ENCODE results near the gene BCKDHB. TPM values are rescaled to one million over a fixed set of nuclear protein-coding genes. Genes with fewer than 3 reads are reported as not detected.
A peak's percentile ranks its signal among the peaks of the same experiment; 100 is the strongest.
"Not testable (repeated sequence)": the region's sequence is repeated elsewhere in the genome, so short reads cannot be mapped to it uniquely, and the experiment has no call there.

The BCKDHB gene
- 9.6 TPM for polyA plus RNA-seq (2013, experiment 1 of 2; ENCODE audit: insufficient read length)
- polyA plus RNA-seq (2013, experiment 2 of 2; ENCODE audit: insufficient read length): 11.1 TPM

DNA sequence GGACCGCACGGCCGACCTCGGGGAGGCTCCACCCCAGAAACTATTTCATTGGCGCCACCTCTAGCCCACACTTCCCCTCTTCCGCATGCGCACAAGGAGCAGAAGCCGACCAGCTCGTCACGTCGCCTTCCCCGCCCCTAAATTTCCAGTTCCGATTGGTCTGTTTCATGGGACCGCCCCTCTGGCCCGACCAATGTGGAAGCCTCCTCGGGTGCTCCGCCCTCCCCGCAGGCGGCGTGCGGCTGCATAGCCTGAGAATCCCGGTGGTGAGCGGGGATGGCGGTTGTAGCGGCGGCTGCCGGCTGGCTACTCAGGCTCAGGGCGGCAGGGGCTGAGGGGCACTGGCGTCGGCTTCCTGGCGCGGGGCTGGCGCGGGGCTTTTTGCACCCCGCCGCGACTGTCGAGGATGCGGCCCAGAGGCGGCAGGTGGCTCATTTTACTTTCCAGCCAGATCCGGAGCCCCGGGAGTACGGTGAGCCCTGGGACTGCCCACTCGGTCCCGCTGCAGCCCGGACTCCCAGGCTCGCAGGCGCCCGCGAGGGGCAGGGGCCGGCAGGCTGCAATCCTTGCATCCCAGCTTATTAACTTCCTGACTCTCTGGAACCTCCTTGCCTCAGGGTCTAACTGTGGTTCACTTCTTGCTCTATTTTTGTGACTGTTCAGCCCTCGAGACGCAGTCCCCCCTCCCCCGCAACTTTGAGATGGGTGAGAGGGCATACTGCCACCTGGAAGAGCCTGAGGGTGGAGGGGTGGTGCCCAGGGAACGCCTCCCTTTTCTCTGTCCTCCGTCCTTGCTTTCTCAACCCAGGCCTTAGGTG lies at the start of gene BCKDHB:
TSS of gene BCKDHB (plus strand) at position 254 of the 818 bp plus-strand sequence. CDS start at position 277, 23 bp downstream.
- DNase-seq: peak; percentile 99

DNA sequence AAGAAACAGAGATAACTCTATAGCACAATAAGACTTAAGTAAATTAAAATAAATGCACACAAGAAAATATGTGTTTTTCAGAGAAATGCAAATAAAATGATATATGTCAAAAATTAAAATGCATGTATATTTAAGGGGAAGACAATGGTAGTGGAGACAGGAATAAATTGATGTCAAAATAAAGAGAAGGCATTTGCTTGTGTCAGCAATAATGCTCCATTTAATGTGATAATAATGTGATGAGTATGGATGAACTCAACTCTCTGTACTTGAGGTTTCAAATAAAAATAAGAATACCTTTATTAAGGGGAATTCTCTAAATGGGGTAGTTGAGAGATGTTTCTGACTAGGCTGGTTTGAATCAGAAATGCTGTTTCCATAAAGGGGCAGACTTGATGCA lies 45.7 kb upstream of the BCKDHB start:
- no peak for DNase-seq

DNA sequence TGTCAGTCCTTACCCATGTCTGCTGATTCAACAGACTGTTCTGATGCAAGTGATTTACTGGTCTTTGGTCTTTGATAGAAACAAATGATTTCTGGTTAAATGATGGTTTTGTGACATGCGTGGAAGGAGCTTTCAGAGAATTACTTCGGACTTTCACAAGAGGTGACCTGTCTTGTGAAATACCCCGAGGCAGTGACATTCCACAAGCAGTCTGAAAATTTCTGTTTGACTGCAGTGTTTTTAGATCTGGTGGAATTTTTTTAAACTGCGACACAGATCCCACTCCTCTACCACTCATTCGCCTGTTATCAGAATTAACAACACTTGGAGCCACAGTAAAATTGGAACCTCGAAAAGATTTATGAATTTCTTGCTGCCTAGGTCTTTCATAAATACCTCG lies 38.3 kb upstream of the BCKDHB start:
- not testable (repeated sequence) for DNase-seq

DNA sequence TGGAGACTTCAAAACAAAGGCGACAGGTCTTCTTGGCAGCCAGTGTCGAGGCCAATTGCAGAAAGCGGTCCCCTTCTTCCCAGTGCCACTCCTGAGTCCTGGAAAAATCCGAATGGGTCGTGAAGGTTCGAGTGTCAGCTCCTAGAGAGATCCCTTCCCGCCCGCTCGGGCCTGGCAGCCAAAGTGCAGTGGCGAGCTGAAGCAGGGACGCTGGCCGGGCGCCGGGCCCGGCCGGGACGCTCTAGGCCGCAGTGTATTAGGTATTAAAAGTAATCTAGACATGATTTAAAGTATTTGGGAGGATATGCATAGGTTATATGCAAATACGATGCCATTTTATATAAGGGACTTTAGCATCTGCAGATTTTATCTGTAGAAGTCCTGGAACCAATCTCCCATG lies 36.0 kb upstream of the BCKDHB start:
- DNase-seq: not testable (repeated sequence)

DNA sequence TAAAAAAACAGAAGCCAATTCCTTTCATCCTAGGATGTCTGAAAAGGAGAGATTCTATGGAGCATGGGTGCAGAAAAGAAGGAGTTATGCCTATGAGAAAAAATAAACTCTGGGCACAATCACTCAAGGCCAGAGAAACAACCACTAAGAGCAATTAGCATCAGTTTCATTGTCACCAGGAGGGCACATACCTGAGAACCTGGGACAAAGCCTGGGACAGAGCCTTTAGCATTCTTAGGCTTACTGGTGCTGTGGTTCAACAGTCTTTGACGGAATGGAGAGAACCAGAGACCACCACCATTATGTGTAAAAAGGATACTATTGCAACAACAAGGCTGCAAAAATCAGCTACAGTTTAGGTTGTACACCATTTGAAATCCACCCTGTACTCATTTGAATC lies 29.4 kb upstream of the BCKDHB start:
- no peak for DNase-seq

DNA sequence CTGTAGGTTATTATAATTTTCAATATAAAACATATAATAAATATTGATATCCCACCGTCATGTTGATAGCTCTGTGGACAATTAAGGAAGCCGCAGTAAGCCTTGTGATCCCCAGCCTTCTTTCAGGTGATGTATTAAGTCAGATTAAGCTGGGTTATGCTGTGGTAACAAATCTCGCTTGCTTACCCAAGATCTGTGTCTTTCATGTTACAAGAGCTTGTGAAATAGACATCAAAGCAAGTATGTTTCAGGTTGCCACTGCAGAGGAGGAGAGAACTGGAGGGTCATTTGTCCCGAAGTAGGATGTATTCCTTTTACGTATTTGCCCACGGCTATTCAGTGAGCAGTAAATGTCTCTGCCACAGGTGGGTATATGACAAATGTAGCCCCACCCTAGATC lies 17.8 kb upstream of the BCKDHB start:
- no peak for DNase-seq

DNA sequence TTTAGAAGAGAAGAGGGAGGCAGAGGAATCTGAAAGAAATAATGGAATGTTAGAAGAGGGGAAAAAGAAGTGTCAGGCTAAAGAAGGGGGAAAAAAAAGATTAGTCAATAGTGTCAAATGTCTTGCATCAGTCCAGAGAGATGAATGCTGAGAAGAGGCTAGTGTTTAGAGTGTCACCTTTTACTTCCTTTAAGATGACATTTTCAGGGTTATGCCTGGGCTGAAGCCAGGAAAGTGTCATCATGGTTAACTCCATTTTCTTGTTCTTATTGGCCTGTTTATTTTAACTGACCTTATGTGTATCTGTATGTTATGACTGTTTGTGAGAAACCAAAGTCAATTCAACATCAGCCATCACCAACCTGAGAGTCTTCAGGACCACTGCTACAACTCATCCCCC lies 15.0 kb upstream of the BCKDHB start:
- DNase-seq: no peak

DNA sequence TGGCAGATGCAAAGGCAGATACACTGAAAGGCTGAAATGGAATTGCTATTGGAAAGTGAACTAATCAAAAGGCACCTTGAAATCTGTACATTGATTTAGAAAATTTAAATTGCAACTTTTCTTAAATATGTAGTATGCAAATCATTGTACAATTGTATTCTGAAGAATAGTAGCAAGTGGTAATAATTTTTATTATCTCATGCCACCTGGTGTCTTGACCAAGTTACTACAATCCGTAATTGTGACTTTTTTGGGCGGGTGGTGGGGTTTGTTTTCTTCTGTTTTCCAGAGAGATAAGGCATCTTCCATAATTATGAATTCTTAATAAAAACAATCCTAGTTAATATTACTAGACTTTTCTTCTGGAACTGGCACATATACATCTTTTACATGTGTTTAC lies 12.5 kb upstream of the BCKDHB start:
- peak; percentile 26 for DNase-seq

DNA sequence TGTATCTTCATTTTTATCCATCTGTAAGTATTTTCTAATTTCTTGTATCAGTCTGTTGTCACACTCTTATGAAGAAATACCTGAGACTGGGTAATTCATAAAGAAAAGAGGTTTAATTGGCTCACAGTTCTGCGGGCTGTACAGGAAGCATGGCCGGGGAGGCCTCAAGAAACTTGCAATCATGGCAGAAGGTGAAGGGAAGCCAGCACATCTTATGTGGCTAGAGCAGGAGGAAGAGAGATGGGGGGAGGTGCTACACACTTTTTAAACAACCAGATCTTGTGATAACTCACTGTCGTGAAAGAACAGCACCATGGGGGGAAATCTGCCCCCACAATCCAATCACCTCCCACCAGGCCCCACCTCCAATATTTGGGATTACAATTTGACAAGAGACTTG lies 10.9 kb upstream of the BCKDHB start:
- no peak for DNase-seq

DNA sequence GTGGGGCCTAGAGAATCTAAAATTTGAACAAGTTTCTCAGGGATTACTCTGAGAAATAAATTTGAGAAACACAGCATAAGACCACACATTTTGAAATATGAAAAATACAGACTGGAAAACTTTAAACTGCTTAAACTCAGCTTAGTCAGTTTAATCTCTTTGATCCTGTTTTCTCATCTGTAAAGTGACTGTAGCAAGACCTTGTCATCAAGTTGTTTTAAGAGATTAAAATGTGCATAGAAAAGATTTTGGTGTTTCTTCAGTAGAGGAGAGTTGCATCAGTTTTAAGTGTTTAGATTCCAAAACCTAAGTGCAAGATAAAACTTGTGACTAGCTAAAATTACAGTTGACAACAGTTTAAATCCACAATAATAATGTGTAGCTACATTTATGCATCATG lies 8.1 kb upstream of the BCKDHB start:
- no peak for DNase-seq

DNA sequence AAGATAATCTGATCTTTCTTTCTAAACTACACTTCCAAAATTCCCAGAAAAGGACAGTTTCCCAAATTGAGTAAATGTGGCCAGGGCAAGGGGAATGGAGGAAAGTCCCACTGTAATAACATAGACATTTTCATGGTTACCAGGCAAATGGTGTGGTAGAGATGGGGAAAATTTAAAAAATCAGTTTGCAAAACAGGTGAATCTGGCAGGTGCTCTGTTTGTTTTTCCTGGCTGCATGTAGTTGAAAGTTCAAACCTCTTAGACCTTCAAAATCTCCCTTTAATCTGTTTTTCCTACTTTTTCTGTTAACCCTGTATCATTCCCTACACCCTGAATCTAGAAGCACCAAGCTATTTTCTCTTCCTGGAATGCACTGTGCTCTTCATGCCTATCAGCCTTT lies 2.0 kb upstream of the BCKDHB start:
- no peak for DNase-seq

DNA sequence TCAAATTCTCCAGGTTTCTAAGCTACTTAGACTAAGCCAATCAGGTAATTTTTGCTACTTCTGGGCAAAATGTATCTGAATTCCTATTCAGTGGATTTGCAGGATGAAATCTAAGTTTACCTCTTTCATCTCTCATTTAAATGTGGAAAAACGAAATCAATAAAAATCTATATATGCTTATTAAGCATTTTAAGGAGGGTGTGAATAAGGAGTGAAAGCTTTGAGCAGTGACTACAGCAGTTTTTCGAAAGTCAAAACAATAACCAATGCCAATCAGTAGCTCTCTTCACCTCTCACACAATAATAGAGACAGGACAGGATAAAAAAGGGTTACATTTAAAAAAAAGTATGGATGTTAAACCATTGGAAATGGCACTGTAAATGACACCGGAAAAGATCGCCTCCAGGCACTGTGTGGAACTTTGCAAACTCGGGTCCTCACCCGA lies 476 bp upstream of the BCKDHB start:
- no peak for DNase-seq

DNA sequence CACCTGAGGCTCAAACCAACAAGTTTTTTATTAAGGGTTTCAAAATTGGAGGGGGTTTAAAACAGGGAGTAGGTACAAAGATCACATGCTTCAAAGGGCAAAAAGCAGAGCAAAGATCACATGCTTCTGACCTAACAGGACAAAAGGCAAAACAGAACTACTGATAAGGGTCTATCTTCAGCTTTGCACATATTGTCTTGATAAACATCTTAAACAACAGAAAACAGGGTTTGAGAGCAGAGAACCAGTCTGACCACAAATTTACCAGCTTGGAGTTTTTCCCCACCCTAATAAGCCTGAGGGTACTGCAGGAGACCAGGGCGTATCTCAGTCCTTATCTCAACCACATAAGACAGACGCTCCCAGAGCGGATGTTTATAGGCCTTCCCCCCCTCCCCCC lies 16.1 kb downstream of the BCKDHB start:
- DNase-seq: not testable (repeated sequence)

DNA sequence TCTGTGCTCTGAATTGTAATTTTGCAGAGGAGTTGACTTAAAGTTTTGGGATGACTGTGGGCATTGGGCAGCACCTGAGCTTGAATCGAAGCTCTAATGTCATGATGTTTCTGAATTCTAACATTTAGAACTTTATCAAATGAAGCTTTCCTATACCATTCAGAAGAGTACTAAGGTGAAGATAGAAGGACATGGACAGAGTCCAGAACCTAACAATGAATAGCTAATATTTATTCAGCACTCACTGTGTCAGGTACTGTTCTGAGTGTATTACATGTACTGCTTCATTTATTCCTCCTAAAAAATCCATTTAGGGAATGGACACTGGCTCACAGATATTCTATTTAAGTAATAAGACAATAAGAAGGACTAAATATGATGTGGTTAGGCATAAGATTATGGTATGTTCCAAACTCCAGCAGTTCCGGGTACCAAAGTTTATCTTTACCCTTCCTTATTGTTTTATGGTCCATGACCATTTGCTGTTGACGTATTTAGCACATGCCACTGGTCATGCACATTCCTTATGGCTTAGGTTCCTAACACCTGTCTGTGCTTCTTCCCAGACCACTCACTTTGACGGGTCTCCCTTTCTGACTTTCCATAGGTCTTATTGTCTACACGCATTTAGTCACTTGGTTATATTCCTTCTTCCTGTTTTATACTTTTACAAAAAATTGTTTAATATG lies 20.3 kb downstream of the BCKDHB start:
- no peak for DNase-seq

DNA sequence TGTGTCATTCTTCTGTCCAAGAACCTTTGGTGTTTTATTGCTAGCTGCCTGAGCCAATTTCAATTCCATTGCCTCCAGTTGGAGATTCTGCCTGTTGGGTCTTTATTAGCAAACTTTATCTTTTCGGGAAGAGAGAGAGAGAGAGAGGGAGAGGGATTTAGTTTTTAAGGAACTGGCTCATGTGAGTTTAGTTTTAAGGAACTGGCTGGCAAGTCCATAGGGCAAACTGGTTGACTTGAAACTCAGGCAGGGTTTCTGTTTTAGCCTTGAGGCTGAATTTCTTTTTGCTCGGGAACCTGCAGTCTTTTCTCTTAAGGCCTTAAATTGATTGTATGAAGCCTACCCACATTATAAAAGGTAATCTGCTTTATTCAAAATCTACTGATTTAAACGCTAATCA lies 23.0 kb downstream of the BCKDHB start:
- DNase-seq: no peak

DNA sequence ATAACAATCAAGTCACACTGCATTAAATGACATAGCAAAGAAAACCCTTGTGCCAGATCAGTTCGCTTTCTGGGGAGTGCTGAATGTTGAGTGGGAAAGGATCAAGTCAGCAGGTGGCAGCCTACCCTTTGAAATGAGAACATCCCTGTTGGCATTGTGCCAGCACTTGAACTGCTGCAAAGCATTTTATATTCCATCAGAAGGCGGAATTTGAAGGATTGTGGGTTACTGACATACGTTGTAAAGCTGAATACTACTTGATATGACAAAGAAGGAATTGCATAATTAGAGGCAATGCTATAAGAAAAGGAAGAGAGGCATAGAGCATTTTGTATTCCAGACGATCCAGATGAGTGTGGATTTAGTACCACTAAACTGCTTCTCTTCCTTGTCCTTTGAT lies 26.5 kb downstream of the BCKDHB start:
- DNase-seq: peak; percentile 61

DNA sequence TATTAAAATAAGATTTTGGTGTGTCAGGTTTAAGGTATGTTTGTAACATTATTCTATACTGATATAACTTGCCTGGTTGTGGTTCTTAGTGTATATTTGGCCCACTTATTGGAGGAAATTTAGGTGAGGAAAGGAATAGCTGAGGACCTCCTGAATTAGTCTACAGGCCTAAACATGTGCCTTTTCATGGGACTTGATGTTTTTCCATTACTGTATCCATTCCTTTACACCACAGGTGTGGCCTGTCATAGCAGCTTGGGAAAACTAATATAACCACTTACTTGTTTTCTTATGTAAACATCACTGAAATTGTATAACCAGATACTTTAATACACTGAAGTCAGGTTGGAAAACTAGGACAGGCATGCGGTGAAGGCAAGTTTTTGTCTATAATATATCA lies 27.6 kb downstream of the BCKDHB start:
- DNase-seq: no peak

DNA sequence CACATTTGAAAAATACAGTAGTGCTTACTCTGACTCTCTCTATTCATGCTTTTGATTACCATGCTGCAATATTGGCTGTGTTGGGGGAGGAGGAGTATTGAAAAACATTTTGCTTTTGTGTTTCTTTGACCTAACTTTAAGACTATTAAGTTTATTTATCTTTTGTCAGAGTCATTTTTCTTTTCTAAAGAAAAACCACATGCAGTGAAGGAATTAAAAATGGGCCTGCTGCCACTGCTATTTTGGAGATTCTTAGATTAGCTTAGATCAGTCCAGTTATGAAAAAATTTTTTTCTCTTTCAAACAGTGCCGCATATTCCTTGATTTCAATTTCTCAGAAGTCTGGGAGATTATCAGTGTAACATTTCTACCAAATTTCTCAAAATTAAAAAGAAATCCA lies 36.1 kb downstream of the BCKDHB start:
- DNase-seq: peak; percentile 40

DNA sequence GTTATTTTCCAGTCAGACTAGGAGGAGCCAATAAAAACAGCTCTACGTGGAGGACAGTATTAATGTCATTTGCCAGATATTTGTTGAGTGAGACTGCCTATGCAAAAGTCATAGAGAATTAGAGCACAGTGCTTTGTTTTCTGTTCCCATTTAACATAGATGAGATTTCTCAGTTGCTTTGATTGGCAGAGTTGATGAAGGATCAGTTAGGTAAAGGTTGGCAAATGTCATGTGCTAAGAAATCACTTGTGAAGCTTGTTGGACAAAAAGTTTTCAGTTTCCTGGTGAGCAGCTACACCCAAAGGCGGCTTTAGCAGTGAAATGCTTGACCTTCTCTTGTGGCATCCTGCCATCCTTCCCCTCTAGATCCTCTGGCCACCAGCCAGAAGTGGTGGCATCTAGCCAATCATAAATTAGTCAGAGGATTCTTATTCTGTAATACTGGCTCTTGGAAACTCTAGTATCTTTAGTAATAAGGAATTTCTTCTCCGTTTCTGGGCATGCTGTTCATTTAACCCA lies 37.0 kb downstream of the BCKDHB start:
- peak; percentile 90 for DNase-seq

DNA sequence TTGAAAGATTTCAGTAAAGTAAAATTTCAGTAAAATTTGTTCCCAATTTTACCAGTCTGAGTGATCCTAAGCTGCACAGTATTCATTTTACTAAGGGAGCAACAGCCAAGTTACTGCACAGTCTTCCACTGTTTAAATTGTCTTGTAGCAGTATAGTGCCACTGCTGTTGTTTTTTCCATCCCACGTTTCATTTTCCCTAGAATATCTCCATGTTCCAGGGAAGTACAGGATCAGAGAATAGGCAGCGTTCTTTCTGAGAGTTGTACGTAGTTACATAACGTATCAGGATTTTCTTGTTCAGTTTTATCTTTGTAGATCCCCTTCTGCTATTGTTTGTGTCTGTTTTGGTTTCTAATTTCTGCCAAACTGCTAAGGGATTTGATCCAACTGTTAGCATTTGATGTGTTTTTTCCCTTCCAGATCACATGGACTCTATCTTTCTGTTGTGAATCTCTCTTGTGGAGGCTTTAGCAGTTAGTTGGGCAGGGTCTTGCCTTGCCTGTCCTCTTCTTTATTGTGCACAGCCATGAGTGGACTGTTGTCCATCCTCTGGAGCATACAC lies 38.4 kb downstream of the BCKDHB start:
- no peak for DNase-seq

DNA sequence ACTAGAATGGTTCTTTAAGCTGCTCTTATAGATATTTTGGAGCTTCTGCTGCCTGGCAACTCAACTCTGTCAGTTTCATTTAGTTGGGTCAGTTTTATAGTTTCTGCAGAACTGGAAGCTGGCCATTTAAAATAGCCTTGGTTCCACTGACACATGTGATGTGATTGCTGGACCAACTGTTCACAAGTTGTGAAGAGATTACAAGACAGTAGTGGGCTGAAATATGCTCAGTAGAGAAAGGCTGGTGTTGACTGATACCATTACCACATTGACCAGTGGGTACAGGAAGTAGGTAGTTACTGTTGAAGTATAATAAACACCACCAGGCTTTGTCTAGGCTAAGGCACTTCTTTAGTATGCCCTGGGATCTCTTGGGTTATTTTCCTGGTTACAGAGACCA lies 39.0 kb downstream of the BCKDHB start:
- no peak for DNase-seq

DNA sequence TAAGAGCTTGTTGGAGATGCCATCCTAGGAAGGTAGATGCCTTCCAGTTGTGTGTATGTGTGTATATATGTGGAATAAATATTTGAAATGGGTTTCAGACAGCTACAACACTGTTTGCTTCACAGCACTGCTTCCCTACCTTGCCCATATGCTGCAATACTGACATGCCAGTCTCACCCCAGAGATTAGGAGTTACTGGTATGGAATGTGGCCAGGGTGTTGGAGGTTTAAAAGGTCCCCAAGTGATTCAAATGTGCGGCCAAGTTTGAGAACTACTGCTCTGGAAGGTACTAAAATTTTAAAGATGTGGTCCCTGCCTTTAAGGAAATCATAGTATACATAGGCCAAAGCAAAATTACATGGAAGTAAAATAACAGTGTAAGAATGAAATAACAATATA lies 39.5 kb downstream of the BCKDHB start:
- DNase-seq: no peak

DNA sequence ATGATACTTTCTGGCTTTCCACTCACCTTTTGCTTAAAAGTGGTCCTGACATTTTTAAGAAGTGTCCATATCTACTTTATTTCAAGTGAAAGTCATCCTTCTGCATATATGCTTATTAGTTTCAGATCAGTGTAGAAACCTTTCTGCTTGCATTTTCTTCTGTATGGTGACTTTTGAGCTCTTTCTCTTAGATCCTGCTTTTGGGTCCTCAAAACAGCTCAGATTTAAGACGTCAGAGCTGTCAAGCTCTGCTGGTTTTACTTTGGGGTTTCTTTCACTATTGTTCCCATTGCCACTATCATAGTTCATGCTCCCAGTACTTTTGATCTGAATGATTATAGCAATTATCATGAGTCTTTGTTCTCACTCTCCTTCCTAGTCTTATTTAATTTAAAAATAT lies 41.7 kb downstream of the BCKDHB start:
- no peak for DNase-seq
